22Rv1 (cell line): ENCODE data around the gene SLCO3A1.

Experiments used
- H3K27ac ChIP-seq: fragments of 450-650 bp; 2 replicates; pipeline ENCODE4 v1.5.1; 2017
- CTCF ChIP-seq: fragments of 450-650 bp; IDR thresholded peaks from 2 replicates; pipeline ENCODE4 v1.5.1; 2017; ENCODE audit warnings: mild to moderate bottlenecking
- ZFX ChIP-seq: fragments of 450-650 bp; IDR thresholded peaks from 2 replicates; pipeline ENCODE4 v1.6.1; 2017; ENCODE audit warnings: antibody characterized with exemption, borderline replicate concordance

Gene SLCO3A1

GRCh38 chr15:91936182-91936775 lies 82.8 kb downstream of the SLCO3A1 start:
- no peak for TF ChIP-seq ZFX
- TF ChIP-seq CTCF: no peak
- no peak overlapping the region for H3K27ac ChIP-seq

- TF ChIP-seq ZFX (no peak), CTCF (no peak)
- no peak overlapping the region for H3K27ac ChIP-seq
These were observed 83.4 kb downstream of the SLCO3A1 start for GRCh38 chr15:91936927-91937326.

- no peak for TF ChIP-seq CTCF
- no peak for TF ChIP-seq ZFX
- H3K27ac ChIP-seq: no peak overlapping the region
These were observed 84.6 kb downstream of the SLCO3A1 start for GRCh38 chr15:91938136-91938535.

- TF ChIP-seq CTCF (no peak), ZFX (no peak)
- H3K27ac ChIP-seq: no peak overlapping the region
These were observed 85.9 kb downstream of the SLCO3A1 start for GRCh38 chr15:91939403-91939831.

- no peak overlapping the region for H3K27ac ChIP-seq
- TF ChIP-seq ZFX (no peak), CTCF (no peak)
These were observed 87.2 kb downstream of the SLCO3A1 start for GRCh38 chr15:91940496-91941381.

GRCh38 chr15:91941871-91942658 lies 88.6 kb downstream of the SLCO3A1 start:
- no peak for TF ChIP-seq ZFX
- no peak for TF ChIP-seq CTCF
- H3K27ac ChIP-seq: no peak overlapping the region
